Fibroblast of mammary gland (primary cell): ENCODE results near the gene HIGD2A.
A peak's percentile ranks its signal among the peaks of the same experiment; 100 is the strongest.

Experiments used
- DNase-seq: peaks from one replicate; pipeline ENCODE4 v3.0.0-alpha.2; 2010; ENCODE audit warnings: low read depth
- H3K4me3 ChIP-seq: 2 replicates; pipeline ENCODE4 v1.5.1; 2011; ENCODE audit warnings: low read depth, mild to moderate bottlenecking, low read length, moderate library complexity; ENCODE audit not compliant: control insufficient read depth
- TF ChIP-seq, protein P1 (sequence below): conservative IDR thresholded peaks from 2 replicates; pipeline ENCODE4 v1.5.1; 2011; ENCODE audit warnings: low read depth, low read length, inconsistent platforms; ENCODE audit not compliant: control insufficient read depth, insufficient read depth

Gene HIGD2A

DNA sequence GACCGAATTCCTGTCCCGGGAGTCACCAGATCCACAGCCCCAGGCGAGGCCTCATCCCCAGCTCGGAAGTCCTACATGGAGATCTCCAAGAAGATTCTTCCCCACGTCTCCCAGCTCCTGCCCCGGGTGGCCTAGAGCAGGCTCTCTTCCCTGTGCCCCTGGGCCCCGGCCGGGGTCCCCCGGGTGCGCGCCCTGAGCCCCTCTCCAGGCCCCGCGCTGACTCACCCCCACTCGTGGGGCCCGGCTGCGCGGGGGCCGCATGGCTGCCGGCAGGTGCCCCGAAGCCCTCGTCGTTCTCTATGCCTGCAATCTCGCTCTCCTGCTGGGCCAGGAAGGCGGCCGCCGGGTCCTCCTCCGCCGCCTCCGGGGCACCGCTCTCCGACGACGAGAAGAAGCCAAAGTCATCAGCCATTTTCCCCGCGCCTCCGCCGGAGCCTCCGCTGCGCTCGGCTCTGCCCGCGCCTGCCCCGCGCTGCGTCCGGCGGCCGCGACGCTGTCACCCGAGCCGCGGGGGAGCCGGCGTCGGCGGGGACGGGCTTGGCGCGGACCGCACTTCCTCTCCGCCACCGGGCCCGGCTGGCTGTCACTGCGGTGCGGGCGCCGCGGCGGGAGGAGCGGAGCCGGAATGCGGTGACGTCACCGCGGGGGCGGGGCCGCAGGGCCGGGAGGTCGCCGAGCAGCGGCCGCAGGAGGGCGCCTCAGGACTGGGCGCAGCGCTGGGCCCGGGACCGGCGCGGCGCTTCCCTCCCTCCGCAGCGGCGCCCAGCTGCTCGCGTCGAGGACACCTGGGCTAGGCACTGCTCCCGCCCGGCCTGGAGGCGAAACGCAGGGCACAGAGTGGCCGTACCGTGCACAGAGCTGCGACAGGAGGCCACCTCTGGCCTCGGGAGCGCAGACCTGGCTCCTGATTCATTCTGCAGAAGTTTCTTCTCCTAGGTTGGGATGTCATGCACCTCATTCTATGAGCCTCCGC is 27.7 kb downstream of the HIGD2A start, which contains the start of gene CLTB:
CLTB (minus strand) TSS at position 588 of the 973 bp plus-strand sequence; CDS start at position 412, 176 bp downstream.
- TF ChIP-seq, protein P1, sequence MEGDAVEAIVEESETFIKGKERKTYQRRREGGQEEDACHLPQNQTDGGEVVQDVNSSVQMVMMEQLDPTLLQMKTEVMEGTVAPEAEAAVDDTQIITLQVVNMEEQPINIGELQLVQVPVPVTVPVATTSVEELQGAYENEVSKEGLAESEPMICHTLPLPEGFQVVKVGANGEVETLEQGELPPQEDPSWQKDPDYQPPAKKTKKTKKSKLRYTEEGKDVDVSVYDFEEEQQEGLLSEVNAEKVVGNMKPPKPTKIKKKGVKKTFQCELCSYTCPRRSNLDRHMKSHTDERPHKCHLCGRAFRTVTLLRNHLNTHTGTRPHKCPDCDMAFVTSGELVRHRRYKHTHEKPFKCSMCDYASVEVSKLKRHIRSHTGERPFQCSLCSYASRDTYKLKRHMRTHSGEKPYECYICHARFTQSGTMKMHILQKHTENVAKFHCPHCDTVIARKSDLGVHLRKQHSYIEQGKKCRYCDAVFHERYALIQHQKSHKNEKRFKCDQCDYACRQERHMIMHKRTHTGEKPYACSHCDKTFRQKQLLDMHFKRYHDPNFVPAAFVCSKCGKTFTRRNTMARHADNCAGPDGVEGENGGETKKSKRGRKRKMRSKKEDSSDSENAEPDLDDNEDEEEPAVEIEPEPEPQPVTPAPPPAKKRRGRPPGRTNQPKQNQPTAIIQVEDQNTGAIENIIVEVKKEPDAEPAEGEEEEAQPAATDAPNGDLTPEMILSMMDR, result peak; percentile 21

DNA sequence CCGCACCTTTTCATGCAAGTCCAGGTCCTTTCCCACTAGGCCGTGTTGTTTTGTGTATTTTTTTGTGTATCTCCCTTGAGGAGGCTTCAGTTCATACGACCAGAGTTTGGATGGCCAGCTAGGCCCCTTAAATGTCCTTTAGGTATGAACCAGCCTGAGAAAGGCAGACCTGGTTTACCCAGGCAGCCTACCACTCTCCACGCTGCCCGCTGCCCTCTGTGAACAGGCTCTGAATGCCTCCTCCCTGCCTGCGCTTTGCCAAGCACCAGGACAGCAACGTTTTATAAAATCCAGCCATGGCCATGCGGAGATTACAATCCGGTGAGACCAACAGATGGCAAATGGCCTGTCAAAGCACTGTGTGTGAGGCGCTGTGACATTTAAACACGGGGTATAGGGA is 28.4 kb downstream of the HIGD2A start:
- TF ChIP-seq, protein P1, result no peak
- no peak for DNase-seq
- no peak overlapping the region for H3K4me3 ChIP-seq

More for the DNA sequence above, 27.7 kb downstream of the HIGD2A start, which contains the start of gene CLTB:
- peak; percentile 71 for DNase-seq
- H3K4me3 ChIP-seq, result peak within 1 kb of the TSS; percentile 69

DNA sequence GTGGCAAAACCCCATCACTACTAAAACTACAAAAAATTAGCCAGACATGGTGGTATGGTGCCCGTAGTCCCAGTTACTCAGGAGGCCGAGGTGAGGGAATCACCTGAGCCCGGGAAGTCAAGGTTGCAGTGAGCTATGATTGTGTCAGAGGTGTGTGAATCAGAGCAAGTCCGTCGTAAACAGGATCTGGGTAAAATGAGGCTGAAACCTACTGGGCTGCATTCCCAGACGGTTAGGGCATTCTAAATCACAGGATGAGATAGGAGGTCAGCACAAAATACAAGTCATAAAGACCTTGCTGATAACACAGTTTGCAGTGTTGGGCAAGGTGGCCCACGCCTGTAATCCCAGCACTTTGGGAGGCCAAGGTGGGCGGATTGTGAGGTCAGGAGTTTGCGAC is 29.7 kb downstream of the HIGD2A start:
- TF ChIP-seq, protein P1, result no peak
- no peak overlapping the region for H3K4me3 ChIP-seq
- DNase-seq, result no peak

DNA sequence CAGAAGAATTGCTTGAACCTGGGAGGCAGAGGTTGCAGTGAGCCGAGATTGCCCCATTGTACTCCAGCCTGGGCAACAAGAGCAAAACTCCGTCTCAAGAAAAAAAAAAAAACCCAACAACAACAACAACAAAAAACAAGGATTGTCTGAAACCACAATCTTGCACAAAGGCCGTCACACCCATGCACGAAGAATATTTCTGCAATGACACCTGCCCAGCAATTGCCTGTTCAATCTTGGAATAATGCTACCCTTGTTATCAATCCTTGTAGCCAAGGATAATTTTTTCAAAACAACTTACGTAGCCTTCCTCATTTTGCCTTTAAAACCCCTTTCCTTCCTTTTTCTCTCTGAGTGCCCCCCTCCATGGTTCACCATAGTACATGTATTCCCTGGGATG is 31.5 kb downstream of the HIGD2A start:
- DNase-seq, result no peak
- H3K4me3 ChIP-seq, result no peak overlapping the region
- TF ChIP-seq, protein P1, result no peak

DNA sequence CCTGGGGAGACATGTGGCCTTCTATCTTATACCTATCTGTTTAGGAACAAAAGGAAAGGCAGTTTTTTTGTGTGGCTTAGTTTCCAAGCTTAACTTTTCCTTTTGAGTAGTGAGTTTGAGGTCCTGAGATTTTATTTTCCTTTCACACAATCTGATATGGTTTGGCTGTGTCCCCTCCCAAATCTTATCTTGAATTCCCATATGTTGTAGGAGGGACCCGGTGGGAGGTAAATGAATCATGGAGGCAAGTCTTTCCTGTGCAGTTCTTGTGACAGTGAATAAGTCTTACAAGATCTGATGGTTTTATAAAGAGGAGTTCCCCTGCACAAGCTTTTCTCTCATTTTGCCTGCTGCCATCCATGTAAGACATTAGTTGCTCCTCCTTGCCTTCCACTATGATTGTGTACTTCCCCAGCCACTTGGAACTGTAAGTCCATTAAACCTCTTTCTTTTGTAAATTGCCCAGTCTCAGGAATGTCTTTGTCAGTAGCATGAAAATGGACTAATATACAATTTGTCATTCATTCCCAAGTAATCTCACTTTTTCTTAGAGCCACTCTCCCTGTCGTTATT is 32.5 kb downstream of the HIGD2A start:
- DNase-seq, result no peak
- TF ChIP-seq, protein P1, result no peak
- H3K4me3 ChIP-seq, result no peak overlapping the region

DNA sequence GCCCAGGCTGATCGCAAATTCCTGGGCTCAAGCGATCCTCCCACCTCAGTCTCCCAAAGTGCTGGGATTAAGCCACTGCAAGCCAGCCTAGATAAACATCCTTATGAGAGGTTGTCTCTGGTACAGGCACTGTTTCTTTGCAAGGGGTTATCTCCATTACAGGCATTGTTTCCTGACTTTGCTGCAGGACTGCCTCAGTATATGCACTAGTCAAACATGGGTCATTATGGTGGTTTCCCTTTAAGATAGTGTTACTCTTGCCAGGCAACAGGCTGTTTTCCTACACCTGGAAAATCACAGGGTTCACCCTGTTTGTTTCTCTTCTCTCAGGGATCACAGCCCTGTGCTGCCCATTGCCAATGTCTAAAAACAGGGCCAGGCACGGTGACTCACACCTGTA is 35.6 kb downstream of the HIGD2A start:
- TF ChIP-seq, protein P1, result no peak
- no peak for DNase-seq
- H3K4me3 ChIP-seq, result no peak overlapping the region
